NCI-H1436 (cell line): Measurements from ENCODE around the gene OPN1LW.
A peak's percentile ranks its signal among the peaks of the same experiment; 100 is the strongest.
"Not testable (repeated sequence)": the region's sequence is repeated elsewhere in the genome, so short reads cannot be mapped to it uniquely, and the experiment has no call there.

Experiments
- DNase-seq: peaks from one replicate; lab custom pipeline; 2025; lab: John Stamatoyannopoulos, UW

Gene OPN1LW

DNA sequence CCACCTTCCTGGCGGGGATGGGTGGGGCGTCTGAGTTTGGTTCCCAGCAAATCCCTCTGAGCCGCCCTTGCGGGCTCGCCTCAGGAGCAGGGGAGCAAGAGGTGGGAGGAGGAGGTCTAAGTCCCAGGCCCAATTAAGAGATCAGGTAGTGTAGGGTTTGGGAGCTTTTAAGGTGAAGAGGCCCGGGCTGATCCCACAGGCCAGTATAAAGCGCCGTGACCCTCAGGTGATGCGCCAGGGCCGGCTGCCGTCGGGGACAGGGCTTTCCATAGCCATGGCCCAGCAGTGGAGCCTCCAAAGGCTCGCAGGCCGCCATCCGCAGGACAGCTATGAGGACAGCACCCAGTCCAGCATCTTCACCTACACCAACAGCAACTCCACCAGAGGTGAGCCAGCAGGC, at the start of gene OPN1LW:
Gene OPN1LW (plus strand): TSS at position 234 of the 400 bp plus-strand sequence. CDS start 41 bp downstream, at position 275.
- not testable (repeated sequence) for DNase-seq

DNA sequence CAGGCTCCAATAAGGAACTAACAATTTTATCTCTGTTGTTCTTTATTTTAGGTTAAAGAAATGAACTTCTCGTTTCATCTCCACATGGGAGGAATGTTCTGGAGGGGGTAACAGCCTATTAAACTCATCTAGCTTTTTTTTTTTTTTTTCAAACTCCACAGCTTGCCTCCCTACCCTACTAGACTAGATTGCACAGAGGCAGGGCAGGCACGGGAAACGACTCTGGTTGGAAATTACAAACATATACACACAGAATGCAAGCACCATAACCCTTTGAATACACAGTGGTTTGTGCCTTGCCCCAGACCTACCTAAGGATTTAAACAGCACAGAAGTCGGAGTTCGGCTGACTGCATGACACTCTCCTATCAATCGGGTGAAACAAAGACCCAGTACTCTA, 49.2 kb upstream of the OPN1LW start:
- DNase-seq: no peak

DNA sequence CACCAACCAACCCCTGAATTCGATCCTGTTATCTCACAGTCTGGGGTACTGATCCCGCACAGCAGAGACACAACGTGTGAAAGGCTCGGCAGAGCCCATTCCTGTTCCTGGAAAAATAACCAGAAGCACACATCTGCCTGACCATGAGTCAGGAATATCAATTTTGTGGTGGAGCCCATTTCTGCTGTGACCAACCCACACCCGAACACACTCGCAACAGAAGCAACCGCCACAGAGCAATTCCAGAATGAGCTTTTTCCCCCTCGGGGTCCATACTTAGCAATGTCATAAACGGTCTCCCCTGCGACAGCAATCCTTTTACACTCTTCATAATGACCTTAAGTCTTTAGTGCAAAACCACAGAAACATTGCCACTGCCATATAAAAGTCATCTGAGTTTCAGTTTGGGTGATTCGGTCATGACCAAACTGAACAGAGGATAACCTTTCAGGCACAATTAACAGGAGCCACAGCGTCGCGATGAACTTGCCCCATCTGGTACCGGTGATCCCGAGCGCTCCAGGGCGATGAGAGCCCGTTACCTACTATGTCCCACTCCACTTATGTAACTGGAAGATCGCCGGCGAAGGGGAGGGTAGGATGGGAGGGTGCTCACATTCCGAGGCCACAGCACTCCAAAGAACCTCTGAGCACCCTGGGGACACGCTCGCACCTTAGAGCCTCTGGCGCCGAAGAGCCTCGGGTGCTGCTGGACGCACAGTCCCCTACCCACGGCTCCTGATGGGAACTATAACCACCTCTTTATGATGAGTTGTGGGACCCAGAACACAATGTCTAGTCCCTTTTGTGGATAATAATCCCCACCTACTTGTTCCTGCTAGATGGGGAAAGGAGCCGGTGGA, 47.7 kb upstream of the OPN1LW start:
- DNase-seq: no peak

DNA sequence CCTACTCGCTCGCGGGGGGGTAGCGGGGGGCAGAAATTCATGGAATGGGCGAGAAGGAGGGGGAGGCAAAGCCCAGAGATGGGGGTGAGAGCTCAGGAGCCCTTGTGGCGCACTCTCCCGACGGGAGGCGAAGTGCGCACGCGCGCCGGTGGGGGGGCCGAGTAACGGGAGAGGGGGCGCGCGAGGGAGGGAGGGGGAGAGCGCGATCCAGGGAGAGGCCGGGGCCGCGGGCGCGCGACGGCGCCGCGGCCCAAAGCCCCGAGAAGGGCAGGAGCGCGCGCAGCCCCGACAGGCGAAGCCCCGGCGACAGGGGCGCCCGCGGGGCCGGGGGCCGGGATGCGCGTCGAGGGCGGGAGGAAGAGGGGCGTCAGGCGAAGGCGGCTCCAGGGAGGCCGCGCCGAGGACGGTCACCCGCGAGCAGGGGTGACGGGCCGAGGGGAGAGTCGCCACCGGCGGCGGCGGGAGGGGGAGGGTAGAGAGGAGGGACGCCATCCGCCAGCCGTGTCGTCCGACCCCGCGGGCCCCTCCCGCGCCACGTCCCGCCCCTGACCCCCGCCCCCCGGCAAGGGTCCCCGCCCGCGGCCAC, 46.9 kb upstream of the OPN1LW start:
- peak; percentile 79 for DNase-seq

DNA sequence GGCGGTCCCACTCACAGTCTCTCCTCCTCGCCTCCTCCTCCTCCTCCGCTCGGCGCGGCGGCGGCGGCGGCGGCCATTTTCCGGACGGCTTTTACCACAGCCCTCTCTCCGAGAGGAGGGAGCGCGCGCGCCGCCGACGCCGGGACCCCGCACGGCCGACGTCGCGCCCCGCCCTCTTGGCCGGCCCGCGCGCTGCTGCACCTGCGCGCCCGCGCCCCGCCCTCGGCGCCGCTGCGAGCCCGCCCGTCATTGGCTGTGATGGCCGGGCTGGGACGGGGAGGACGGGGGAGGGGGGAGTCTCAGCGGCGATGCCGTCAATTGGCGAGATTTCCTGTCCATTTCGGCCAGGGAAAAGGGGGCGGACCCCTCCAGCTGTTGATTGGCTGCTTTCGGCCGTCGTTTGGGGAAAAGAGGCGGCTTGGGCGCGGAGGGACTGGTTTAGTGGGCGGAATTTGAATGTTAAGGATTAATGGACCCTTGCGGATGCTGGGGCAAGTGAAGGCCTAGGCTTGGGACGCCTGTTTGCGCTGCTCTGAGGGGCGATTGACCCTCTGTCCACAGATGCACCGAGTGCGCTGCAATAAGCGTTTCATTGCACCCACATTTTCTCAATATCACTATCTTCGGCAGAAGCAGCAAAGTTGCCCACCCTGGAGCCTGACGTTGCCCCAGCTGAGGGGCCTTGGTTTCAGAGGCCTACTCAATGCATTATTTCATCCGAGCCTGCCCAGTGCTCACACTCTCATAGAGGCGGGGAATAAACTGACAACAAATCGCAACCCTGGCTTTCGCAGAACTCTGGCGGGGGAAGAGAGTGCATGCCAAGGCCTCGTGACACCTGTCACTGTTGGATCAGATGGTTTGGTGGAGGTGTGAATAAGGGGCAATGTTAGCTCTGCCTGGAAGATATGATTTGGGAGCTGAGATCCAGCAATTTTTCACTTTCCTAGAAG, 46.2 kb upstream of the OPN1LW start, which contains the start of gene MECP2:
Gene MECP2 (minus strand): TSS at position 129 of the 953 bp plus-strand sequence.
- peak; percentile 96 for DNase-seq

DNA sequence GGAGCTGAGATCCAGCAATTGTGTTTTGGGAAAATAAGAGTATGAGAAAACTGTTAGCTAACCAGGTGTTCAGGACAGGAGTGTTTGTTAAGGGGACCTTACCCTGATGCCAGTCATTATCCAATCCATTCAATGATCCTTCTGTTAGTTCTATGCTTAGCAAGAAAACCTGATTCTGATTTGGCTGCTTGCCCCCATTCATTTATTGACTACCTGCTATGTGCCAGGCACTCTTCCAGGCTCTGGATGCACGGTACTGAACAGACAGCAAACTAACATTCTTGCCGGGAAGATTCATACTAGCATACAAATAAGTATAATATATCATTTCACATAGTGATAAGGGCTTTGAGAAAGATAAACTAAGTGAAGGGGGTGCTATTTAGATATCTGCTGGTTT, 45.5 kb upstream of the OPN1LW start:
- DNase-seq: no peak

DNA sequence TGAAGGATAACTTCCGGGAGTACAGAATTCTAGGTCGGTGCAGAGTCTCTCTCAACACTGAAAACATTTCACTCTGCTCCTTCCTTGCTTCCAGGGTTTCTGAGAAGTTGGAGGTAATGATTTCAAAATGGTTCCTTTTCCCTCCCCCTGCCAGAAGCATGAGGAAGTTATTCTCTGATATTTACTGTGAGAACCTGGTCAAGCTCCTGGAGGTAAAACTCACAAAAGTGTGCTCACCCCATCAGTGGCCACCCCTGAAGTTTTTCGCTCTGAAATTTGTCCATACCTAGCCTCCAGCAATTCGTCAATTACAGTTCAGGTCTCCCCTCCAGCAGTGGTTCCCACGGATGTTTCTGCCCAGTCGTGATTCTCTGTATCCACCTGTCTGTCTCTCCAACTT, 30.3 kb upstream of the OPN1LW start:
- no peak for DNase-seq

DNA sequence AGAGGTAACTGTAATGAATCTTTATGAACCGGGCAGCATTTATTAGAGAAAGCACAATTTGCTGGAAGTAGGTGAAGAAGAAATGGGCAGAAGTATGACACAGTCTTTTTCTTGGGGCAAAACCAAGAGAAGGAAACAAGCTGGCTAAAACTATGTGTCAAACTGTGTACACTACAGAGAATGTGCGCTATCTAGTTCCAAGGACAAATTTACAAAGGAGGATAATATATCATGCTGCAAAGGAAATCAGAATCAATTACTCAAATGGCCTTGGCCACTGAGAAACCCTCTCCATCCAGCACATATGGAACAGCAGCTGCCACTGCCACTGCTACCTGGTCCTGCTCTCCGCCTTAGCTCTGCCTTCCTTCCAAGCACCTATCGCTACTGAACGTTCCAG, 29.4 kb upstream of the OPN1LW start:
- DNase-seq: no peak

DNA sequence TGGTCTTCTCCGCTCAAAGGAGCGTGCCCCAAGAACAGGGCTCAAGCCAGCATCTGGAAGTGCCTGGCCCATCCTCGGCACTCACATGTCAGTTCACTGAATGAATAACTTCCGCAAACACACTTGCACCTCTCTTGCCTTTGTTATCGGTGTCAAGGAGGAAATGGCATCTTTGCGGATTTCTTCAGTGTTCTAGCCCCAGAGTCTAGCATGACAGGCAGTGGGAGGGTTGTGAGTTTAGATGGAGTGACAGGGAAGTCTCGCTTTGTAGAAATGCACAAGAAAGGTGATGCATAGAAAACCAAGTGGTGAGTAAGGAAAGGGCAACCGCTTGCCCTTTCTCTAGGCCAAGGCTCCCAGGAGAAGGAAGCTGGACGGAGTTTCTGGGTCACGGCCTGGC, 29.0 kb upstream of the OPN1LW start:
- no peak for DNase-seq

DNA sequence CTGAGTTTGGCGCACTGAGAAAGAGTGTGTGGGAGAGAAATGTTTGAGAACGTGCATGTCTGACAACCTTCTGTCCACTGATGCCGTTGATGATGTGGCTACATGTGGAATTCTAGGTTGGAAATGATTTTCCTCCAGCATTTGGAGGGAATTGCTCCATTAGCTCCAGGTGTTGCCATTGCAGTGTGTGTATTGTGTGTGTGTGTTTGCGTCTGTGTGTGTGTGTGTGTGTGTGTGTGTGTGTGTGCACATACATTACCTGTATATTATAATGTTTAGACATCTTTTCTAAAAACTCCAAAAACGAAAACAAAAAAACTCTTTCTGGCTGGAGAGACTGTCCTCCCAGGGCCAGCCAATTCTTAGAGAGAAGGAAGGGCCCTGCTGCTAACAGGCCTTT, 28.3 kb upstream of the OPN1LW start:
- DNase-seq: no peak

DNA sequence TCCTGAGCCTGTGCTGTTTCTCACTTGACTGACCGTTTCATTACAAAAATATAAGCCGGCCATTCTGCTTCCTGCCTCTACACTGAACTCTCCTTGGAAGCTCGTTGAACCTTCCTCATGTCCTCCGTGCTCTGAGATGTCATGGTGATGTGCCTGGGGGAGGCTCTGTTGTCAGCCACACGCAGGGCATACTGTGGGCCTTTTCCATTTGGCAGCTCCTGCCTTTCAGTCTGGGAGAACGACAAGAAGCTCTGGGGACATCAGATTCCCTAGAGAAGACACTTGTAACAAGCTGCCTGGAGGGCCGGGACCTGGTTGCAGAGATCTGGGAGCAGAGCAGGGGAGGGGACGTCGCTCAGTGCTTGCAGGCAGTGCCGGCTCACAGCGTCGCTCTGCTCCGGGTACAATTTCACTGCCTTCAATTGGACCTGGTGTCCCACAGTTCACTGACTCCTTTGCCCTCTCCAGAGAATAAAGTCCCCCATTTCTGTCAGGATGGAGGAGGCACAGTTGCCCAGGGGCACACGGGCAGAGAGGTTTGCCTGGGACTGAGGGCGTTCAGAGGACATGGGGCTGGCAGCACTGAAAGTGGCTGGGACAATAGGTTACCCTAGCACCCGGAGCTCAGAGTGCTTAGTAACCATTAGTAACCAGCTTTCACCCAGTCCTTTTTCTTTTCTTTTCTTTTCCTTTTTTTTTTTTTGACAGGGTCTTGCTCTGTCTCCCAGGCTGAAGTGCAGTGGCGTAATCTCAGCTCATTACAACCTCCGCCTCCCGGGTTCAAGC, 27.4 kb upstream of the OPN1LW start:
- no peak for DNase-seq

DNA sequence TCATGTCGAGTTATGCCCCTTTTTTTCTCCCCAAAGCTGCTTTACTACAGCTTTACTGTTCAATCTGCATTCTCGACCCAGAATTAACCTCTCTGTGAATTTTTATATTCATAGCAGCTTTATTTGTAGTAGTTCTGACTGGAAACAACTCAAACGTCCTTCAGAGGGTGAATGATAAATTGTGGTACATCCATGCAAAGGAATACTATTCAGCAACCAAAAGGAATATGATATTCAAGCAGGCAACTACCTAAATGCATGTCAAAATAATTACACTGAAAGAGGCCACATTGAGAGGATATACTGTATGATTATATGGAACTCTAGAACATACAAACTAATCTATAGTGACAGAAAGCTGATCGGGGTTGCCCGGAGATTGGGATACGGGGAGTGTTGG, 26.5 kb upstream of the OPN1LW start:
- DNase-seq: no peak

DNA sequence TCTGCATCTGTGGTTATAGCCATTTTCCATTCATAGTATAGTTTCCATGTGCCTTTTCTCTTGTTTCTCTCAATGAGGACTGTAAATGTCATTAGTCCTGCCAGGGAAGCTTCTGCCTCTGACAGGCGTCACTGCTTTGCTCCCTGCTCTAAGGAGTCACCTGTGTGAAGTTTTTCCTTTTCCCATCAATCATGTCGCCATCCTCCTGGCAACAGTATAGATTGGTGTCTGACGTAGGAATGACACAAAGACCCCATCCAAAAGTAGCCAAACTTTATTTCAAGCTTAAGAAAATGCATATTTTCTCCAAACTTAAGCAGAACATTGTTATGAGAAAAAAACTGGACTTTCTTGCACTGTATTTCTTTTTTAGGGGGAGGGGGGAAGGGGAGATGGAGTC, 23.5 kb upstream of the OPN1LW start:
- DNase-seq: no peak

DNA sequence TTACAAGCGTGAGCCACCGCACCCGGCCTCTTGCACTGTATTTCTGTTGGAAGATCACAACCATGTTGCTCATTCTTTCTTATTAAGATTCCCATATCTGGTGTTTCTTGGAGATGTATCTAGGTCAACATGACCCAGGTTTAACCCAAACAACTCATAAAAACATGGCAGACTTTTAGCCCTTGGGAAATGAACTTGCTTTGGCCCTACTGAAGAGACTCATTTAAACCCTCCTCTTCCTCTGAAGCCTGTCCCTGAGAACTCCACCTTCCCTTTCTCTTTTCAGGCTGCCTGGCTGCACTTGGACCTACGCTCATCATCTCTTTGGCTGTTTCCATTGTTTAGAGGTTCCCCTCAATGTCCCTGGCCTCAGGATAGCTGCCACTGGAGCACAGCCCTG, 22.8 kb upstream of the OPN1LW start:
- DNase-seq: no peak

DNA sequence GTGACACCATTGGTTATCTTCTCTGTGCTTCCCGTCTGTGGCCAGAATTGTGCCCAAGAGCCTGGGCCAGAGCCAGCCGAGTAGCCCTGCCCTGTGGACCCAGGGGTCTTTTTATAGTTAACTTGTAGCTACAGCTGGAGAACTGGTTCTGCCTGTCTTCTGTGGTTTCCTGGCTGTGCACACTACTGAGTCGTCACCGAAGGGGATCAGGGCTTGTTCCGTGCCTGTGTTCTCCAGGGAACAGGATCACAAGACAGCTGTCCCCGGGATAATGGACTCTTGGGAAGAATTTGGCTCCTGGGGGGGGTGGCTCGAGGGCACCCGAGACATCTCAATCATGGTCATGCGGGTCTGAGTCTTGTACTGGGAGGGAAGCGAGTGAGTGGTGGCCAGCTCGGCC, 22.1 kb upstream of the OPN1LW start:
- no peak for DNase-seq

DNA sequence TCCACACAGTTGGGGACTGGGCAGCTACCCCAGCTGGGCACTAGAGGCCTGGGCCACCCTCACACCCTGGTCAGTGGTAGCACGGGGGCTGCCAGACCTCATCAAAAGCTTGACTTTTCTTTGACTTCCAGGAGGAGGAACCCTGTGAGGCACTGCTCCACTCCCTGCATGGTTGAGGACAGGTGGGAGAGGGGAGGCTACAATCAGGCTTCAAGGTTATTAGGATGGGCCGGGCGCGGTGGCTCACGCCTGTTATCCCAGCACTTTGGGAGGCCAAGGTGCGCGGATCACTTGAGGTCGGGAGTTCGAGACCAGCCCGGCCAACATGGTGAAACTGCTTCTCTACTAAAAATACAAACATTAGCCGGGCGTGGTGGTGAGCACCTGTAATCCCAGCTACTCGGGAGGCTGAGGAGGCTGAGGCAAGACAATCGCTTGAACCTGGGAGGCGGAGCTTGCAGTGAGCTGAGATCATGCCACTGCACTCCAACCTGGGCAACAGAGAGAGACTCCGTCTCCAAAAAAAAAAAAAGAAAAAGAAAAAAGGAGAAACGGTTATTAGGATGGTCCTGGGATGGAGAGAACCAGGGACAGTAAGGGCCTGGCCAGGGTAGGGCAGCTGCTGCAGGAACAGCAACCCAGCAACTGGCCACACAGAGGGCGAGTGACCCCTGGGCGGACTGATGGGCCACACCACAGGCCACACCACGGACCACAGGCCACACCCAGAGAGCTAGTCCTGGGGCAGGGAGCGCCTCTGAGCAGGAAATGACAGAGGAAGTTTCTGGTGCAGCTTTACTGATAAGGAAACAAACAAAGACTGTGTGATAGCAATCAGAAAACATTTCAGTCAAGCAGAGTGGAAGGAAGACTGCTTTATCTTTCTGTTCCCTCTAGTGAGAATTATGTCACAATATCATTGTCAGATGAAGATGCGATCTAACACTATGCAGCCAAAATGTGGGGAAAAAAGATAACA, 20.5 kb upstream of the OPN1LW start:
- DNase-seq: no peak

DNA sequence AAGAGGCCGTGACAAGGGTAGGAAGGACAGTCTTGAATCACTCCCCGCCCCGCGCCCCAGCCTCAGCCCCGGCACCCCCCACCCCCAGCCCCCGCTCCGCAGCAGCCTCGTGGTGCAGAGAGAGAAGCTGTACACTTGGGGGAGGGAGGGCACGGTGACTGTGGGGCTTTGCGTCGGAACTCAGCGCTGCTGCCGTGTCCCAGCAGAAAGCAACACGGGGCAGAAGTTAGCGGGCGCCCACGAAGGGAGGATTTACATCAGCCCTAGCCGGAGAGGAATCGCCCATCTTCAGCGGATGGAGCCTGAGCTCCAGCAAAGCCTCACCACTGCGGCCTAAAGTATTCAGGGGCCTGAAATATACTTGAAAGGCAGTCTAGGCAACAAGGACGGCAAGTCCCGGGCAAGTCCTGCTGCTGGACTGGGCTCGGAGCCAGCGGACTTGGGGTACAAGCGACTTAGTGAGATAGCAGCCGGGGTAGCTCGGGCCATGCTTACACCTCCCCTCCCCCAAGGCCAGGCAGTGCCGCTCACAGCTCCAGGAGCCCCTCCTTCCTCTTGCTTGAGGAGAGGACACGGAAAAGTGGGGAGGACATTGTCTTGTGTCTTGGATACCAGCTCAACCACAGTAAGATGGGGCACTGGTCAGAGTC, 18.5 kb upstream of the OPN1LW start:
- no peak for DNase-seq

DNA sequence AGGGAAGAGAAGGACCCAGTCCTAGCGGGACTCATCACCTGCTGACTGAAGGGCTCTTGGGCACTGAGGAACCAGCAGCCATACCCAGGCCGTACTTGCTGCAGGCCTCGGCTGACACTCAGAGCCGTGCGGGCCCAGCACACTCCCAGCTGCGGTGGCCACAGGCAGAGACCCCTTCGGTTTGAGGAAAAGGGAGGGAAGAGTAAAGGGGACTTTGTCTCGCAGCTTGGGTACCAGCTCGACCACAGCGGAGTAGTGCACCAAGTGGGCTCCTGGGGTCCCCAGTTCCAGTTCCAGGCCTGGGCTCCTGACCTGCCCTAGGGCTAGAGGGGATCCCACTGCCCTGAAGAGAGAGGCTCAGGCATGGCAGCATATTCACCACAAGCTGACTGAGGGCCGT, 17.9 kb upstream of the OPN1LW start:
- DNase-seq: no peak

DNA sequence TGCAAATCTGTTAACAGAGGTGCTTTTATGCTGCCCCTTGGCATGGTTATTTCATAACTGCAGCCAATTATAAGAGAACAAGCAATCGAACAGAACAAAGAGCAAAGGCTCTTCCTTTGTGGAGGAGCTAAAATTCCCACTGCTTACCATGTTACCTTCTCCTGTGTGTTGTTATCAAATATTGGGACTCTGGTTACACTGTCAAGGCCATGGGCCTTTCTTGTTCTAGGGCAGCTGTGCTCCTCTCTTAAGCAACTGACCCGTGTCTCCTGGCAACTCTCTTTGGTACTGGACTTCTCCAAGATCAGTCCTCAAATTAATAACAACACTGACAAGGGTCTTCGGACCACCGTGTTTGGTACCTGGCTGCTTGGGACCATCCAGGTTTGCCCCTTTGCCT, 12.1 kb upstream of the OPN1LW start:
- no peak for DNase-seq

DNA sequence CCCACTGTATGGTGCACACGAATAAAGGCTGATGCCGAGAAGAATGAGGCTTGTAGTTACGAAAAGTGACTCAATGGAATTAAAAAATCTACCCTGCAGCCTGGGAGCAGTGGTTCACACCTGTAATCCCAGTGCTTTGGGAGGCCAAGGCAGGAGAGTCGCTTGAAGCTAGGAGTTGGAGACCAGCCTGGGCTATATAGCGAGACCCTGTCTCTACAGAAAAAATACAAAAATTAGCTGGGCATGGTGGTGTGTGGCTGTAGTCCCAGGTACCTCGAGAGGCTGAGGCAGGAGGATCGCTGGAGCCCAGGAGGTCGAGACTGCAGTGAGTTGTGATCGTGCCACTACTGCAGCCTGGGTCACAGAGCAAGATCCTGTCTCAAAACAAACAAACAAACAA, 11.7 kb upstream of the OPN1LW start:
- DNase-seq: no peak
